Nephron progenitor cell (in vitro differentiated cells): ENCODE measurements around the gene FOXJ2.
"Not testable (repeated sequence)": the region's sequence is repeated elsewhere in the genome, so short reads cannot be mapped to it uniquely, and the experiment has no call there.

ENCODE experiments used
- DNase-seq: peaks from one replicate; pipeline ENCODE4 v3.0.0; 2021
- H3K27ac Mint-ChIP-seq: 2 replicates; pipeline ENCODE4 v1.8.0; 2021; ENCODE audit warnings: mild to moderate bottlenecking, moderate library complexity, mixed read lengths
- H3K27me3 Mint-ChIP-seq: 2 replicates; pipeline ENCODE4 v1.8.0; 2021; ENCODE audit warnings: mild to moderate bottlenecking, low read depth, mixed read lengths; ENCODE audit not compliant: poor library complexity
- H3K36me3 Mint-ChIP-seq: 2 replicates; pipeline ENCODE4 v1.8.0; 2021; ENCODE audit warnings: low read depth, mixed read lengths
- H3K4me1 Mint-ChIP-seq: 2 replicates; pipeline ENCODE4 v1.8.0; 2021; ENCODE audit warnings: mixed read lengths
- H3K4me3 Mint-ChIP-seq: 2 replicates; pipeline ENCODE4 v1.8.0; 2021; ENCODE audit warnings: mild to moderate bottlenecking, moderate library complexity, mixed read lengths
- H3K9me3 Mint-ChIP-seq: 2 replicates; pipeline ENCODE4 v1.8.0; 2021; ENCODE audit warnings: mild to moderate bottlenecking, moderate library complexity, mixed read lengths
- CTCF ChIP-seq: fragments of 200-600 bp; sonication (generic); IDR thresholded peaks from 2 replicates; pipeline ENCODE4 v1.5.0; 2021; ENCODE audit warnings: antibody characterized with exemption

The FOXJ2 gene

GRCh38 chr12:8028267-8028666 lies 4.2 kb upstream of the FOXJ2 start:
- peak overlapping the region; percentile 38 for H3K4me3 Mint-ChIP-seq
- H3K4me1 Mint-ChIP-seq, result peaks cover 28% of the 10 kb centered on the region
- H3K36me3 Mint-ChIP-seq, result no peaks in the 10 kb centered on the region
- no peaks in the 10 kb centered on the region for H3K9me3 Mint-ChIP-seq
- DNase-seq, result no peak
- H3K27ac Mint-ChIP-seq, result no peak overlapping the region
- H3K27me3 Mint-ChIP-seq, result peaks cover 9% of the 10 kb centered on the region
- TF ChIP-seq CTCF, result no peak

DNA sequence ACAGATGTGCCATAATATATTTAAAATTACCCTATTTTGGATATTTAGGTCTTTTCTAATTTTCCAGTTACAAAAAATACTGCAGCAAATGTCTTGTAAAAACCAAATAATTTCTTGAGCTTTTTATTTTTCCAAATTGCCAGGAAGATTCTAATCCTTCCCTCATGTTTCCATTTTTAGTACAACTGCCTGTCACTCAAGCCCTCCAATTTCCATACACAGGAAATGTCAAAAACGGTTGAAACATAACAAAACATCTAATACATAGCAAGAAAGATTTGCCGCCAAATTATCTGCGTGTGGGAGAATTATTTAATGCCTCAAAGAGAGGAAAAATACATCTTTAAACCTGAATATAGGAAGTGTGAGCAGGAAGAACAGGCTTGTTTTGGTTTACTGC lies 2.3 kb upstream of the FOXJ2 start:
- H3K27me3 Mint-ChIP-seq, result peaks cover 15% of the 10 kb centered on the region
- H3K4me3 Mint-ChIP-seq, result no peak overlapping the region
- H3K36me3 Mint-ChIP-seq, result no peaks in the 10 kb centered on the region
- peaks cover 47% of the 10 kb centered on the region for H3K4me1 Mint-ChIP-seq
- H3K27ac Mint-ChIP-seq, result no peak overlapping the region
- H3K9me3 Mint-ChIP-seq, result no peaks in the 10 kb centered on the region
- DNase-seq, result no peak
- no peak for TF ChIP-seq CTCF

DNA sequence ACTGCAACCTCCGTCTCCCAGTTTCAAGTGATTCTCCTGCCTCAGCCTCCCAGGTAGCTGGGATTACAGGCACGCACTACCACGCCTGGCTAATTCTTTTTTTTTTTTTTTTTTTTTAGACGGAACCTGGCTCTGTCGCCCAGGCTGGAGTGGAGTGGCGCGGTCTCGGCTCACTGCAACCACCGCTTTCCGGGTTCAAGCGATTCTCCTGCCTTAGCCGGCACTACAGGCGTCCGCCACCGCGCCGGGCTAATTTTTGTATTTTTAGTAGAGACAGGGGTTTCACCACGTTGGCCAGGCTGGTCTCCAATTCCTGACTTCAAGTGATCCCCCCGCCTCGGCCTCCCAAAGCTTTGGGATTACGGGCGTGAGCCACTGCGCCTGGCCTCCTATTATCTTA lies 1.5 kb upstream of the FOXJ2 start:
- Mint-ChIP-seq H3K4me3 (peak overlapping the region; percentile 85), H3K27me3 (peaks cover 17% of the 10 kb centered on the region), H3K4me1 (peaks cover 53% of the 10 kb centered on the region)
- DNase-seq, H3K36me3 Mint-ChIP-seq, H3K9me3 Mint-ChIP-seq, H3K27ac Mint-ChIP-seq: not testable (repeated sequence)

DNA sequence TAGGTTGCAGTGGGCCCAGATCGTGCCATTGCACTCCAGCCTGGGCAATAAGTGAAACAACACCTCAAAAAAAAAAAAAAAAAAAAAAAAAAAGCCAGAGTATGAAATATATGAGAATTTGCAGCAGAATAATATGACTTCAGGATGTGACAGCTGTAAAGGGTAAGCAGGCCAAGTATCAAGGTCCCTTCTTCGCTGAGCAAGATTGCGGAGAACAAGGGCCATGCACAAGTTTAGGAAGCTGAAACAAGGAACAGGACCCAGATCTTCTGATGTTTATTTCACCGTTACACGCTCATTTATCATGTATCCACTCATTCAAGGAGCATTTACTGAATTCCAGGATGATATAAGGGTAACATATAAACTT lies 659 bp upstream of the FOXJ2 start:
- Mint-ChIP-seq H3K4me3 (peak overlapping the region; percentile 85), H3K4me1 (peaks cover 53% of the 10 kb centered on the region), H3K9me3 (no peaks in the 10 kb centered on the region), H3K27ac (no peak overlapping the region), H3K27me3 (peaks cover 13% of the 10 kb centered on the region), H3K36me3 (peaks cover 6% of the 10 kb centered on the region)
- DNase-seq, result no peak
- no peak for TF ChIP-seq CTCF

- no peak for TF ChIP-seq CTCF
- Mint-ChIP-seq H3K27me3 (peaks cover 8% of the 10 kb centered on the region), H3K4me1 (peaks cover 61% of the 10 kb centered on the region), H3K36me3 (peaks cover 6% of the 10 kb centered on the region), H3K27ac (peak overlapping the region; percentile 88), H3K9me3 (no peaks in the 10 kb centered on the region), H3K4me3 (peak overlapping the region; percentile 90)
- DNase-seq, result peak; percentile 51
Observed at GRCh38 chr12:8033153-8034044, 883 bp downstream of the FOXJ2 start.

DNA sequence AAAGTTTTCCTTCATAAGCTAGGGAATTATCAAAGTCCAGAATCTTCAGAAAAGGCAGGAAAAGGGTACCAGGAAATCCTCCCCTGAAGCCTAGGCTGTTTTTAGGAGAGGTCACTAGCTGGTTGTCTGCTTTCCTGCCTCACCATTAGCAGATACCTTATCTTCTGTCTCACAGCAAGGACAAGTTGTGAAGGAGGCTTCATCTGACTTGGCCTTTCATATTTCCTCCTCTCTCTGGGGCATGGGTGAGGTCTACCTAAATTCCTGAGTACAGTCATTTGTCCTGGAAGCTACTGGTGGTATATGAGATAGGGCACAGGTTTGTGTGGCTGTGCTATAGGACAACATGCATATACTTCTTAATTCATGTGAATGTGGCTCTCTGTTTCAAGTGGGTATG lies 2.3 kb downstream of the FOXJ2 start:
- no peak for TF ChIP-seq CTCF
- DNase-seq, result no peak
- no peaks in the 10 kb centered on the region for H3K9me3 Mint-ChIP-seq
- H3K27me3 Mint-ChIP-seq, result peaks cover 8% of the 10 kb centered on the region
- peaks cover 6% of the 10 kb centered on the region for H3K36me3 Mint-ChIP-seq
- H3K4me1 Mint-ChIP-seq, result peaks cover 70% of the 10 kb centered on the region
- H3K27ac Mint-ChIP-seq, result no peak overlapping the region
- H3K4me3 Mint-ChIP-seq, result peak overlapping the region; percentile 90
